NOMO-1 treated with dmso at 0.1 percent for 144 hours (cell line): ENCODE data around the gene TTC7B.
"Not testable (repeated sequence)": the region's sequence is repeated elsewhere in the genome, so short reads cannot be mapped to it uniquely, and the experiment has no call there.

Source experiments
- DNase-seq: peaks from one replicate; lab custom pipeline; 2025; ENCODE audit not compliant: unreplicated experiment; lab: John Stamatoyannopoulos, UW

The TTC7B gene

GRCh38 chr14:90534838-90535555 is 281.2 kb downstream of the TTC7B start:
- no peak for DNase-seq

- DNase-seq: no peak
These were observed 282.0 kb downstream of the TTC7B start for GRCh38 chr14:90534091-90534837.

DNA sequence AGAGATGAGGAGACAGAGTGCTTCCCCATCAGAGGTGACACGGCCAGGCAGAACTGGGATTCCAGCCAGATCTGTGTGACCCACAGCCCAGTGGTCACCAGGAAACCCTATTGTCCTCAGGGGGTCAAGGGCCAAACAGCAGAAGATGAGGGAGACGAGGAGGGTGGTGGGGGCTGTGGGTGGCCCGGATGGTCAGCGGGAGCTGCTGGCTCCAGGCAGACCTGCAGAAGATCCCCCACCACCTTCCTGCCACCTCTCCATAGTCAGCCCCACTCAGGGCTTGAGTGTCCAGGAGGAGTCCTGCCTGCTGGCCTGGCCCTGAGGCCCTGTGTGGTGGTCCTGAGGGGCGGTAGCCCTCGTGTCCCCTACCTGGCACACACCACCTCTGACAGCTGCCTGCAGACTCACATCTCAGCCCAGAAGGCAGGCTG is 282.6 kb downstream of the TTC7B start:
- no peak for DNase-seq

- DNase-seq: no peak
These were observed 283.3 kb downstream of the TTC7B start for GRCh38 chr14:90532826-90533525.

DNA sequence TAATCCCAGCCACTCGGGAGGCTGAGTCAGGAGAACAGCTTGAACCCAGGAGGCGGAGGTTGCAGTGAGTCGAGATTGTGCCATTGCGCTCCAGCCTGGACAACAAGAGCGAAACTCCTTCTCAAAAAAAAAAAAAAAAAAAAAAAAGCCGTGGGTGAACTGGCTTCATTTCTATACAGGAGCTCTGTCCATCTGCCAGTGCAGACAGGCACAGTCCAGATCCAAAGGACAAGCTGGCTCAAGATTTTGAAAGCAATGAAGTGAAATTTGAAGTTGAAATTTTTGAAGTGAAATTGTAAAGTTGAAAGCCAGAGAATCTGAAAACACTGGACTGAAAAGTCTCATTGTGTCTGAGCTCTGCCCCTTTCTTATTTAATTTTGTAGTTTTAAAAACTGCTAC is 284.7 kb downstream of the TTC7B start:
- no peak for DNase-seq

DNA sequence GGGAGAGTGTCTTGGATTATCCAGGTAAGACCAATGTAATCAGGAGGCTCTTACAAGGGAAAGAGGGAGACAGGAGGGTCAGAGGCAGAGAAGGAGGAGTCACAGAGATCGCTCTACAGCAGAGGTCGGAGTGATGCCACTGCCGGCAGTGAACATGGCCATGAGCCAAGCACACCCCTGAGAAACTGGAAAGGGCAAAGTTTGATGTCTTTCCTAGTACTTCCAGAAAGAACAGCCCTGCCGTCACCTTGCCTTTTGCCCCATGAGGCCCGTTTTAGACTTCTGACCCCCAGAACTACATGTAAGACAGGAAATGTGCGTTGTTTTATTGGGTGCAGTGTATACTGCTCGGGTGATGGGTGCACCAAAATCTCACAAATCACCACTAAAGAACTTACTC is 285.7 kb downstream of the TTC7B start:
- DNase-seq: no peak

GRCh38 chr14:90527978-90528377 is 288.3 kb downstream of the TTC7B start:
- no peak for DNase-seq

- DNase-seq: not testable (repeated sequence)
These were observed 289.7 kb downstream of the TTC7B start for GRCh38 chr14:90526536-90526935.

DNA sequence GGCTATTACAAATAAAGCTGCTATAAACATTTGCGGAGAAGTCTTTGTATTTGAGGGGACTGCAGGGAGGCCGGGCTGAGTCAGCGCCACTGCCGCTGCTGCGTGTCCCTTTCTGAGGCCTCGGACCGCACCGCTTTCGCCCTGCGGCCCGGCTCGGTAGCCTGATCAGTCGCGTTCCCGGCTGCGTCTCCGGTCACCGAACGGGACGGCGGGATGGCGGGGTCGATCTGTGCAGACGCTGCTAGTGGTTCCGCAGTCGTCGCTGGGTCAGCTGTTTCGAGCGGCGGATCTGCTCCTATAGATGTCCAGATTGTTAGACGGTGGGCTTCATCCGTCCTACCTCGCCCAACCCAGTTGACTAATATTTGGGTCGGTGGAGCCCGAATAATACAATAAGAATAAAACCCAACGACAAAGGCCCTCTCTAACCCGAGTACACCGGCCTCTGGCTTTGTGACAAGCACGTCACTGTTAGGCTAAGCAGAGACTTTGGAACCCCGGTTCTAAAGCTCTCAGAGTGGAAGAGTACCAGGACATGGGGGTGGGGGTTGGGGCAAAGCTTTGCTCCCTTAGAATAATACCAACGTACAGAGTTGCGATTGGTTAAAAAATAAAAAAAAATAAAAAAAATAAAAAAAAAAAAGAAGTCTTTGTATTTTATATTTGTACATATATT is 290.7 kb downstream of the TTC7B start:
- DNase-seq: not testable (repeated sequence)

GRCh38 chr14:90523961-90524875 is 292.0 kb downstream of the TTC7B start:
- no peak for DNase-seq

GRCh38 chr14:90523544-90523943 is 292.7 kb downstream of the TTC7B start:
- DNase-seq: no peak

DNA sequence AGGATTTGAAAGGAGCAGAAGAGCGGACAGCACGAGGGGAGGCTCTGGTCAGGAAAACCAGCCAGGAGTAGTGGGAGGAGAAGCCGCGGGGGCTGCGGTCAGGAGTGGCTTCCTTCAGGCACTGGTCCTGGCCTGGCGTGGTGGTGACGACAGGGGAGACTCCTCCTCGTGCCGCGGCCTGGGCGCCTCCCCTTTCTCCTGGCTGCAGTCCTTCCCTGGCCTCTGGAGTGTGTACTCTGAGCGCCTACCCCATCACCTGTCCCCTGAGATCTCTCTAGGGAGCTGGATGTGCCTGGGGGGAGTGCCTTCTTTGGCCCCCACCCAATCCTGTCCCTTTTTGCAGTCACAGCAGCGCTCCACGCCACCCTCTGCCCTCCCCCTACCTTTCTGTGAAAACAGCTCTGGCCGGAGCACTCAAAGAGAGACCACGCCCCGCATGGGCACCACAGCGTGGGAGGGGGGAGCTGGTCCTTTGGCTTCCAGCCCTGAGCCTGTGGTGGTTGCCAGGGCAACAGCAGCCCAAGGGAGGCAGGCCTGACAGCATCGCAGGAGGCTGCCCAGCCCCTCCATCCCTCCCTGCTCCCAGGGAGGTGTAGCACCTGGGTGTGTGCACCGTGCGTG is 293.5 kb downstream of the TTC7B start:
- DNase-seq: no peak

DNA sequence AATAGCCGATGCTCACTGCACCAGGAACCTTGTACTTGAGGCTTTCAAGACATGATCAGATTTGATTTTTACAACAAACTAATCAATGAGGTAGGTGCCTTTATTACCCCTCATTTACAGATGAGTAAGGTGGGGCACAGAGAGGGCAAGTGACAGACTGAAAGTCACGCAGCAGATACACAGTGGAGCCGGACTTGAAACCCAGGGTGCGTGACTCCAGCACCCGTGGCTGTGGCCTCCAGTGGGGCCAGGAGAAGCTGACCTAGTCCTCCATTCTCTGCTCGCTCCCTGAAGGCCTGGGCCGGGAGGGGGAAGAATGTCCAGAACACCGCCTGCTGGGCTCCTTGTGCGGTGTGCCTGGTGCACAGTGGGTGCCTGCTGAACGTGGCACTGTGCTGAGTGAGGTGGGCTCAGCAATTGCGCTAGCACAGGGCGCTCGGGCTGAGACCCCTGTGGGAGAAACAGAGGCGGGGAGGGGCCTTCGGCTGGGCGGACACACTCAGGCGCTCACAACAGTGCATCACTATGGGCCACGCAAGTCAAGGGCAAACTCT is 294.2 kb downstream of the TTC7B start:
- DNase-seq: no peak

GRCh38 chr14:90521084-90521929 is 294.9 kb downstream of the TTC7B start:
- DNase-seq: no peak

- DNase-seq: no peak
These were observed 295.9 kb downstream of the TTC7B start for GRCh38 chr14:90520326-90520725.

DNA sequence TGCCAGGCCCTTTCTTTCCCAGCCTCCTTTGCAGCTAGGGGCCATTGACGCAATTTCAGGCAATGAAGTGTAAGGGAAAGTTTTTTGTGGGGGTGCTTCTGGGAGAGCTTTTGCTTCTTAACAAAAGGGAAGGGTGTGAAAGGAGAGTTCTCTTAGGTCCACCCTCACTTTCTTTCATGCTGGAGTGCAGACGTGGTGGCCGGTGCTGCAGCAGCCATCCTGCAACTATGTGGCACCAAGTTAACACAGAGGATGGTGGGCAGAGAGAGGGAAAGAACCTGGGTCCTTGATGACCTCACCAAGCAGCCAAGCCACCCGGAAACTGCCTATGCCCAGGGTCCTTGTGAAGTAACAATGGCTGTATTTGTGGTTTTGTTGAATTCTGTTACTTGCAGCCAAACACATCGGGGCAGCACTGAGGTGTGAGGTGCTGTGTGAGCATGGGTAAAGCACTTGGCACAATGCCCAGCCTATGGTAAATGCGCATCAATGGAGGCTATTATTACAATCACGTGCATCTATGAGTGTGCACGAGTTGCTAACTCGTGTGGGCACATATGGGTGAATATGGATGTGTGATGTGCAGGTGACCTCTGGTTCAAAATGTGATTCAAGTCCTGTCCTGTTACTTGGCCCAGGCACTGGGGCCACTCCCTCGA is 296.8 kb downstream of the TTC7B start:
- no peak for DNase-seq

- DNase-seq: no peak
These were observed 297.3 kb downstream of the TTC7B start for GRCh38 chr14:90518941-90519256.
